Measurements from ENCODE around the gene RGS4.
A peak's percentile ranks its signal among the peaks of the same experiment; 100 is the strongest.

The RGS4 gene

GRCh38 chr1:163050496-163050895 lies 18.7 kb upstream of the RGS4 start:
- in situ Hi-C loops (cut with HindIII; ENCODE audit: low sequenced_read_pairs): no loop called here
- no peak for DNase-seq (ENCODE audit: low read depth, low spot score)
- no peak overlapping the region for H3K4me3 ChIP-seq (ENCODE audit: low read depth, low read length)
- TF ChIP-seq, protein P1, sequence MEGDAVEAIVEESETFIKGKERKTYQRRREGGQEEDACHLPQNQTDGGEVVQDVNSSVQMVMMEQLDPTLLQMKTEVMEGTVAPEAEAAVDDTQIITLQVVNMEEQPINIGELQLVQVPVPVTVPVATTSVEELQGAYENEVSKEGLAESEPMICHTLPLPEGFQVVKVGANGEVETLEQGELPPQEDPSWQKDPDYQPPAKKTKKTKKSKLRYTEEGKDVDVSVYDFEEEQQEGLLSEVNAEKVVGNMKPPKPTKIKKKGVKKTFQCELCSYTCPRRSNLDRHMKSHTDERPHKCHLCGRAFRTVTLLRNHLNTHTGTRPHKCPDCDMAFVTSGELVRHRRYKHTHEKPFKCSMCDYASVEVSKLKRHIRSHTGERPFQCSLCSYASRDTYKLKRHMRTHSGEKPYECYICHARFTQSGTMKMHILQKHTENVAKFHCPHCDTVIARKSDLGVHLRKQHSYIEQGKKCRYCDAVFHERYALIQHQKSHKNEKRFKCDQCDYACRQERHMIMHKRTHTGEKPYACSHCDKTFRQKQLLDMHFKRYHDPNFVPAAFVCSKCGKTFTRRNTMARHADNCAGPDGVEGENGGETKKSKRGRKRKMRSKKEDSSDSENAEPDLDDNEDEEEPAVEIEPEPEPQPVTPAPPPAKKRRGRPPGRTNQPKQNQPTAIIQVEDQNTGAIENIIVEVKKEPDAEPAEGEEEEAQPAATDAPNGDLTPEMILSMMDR (IDR thresholded peaks at IDR 0.05; ENCODE audit: low read depth, low read length): no peak

DNA sequence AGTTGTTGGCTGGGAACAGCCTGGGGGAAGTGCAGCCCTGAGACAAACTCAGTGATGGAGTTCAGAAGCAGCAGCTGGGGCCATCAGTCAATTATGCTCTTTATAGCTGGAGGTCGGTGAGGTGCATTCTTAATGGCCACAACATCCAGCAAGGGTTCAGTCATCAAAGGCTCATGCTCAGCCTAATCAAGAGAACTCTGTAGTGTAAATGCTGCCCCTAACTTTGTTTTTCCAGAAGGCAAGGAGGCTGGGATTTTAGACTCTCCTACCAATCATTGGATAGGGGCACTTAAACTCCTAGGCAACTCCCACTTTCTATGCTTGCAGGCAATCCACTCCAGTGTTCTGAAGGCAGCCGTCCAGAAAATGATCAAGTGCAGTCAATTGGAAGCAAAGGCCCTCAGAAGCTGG lies 15.0 kb upstream of the RGS4 start:
- TF ChIP-seq, protein P1 (IDR thresholded peaks at IDR 0.05; ENCODE audit: low read depth, low read length): no peak
- in situ Hi-C loops (cut with HindIII; ENCODE audit: low sequenced_read_pairs): no loop called here
- no peak overlapping the region for H3K4me3 ChIP-seq (ENCODE audit: low read depth, low read length)
- DNase-seq (ENCODE audit: low read depth, low spot score): no peak

- no peak overlapping the region for H3K4me3 ChIP-seq (ENCODE audit: low read depth, low read length)
- no peak for DNase-seq (ENCODE audit: low read depth, low spot score)
- in situ Hi-C loops (cut with HindIII; ENCODE audit: low sequenced_read_pairs): no loop called here
- TF ChIP-seq, protein P1 (IDR thresholded peaks at IDR 0.05; ENCODE audit: low read depth, low read length): no peak
Observed at GRCh38 chr1:163055005-163055404, 14.2 kb upstream of the RGS4 start.

GRCh38 chr1:163055531-163055930 lies 13.6 kb upstream of the RGS4 start:
- in situ Hi-C loops (cut with HindIII; ENCODE audit: low sequenced_read_pairs): no loop called here
- no peak overlapping the region for H3K4me3 ChIP-seq (ENCODE audit: low read depth, low read length)
- TF ChIP-seq, protein P1 (IDR thresholded peaks at IDR 0.05; ENCODE audit: low read depth, low read length): no peak
- DNase-seq (ENCODE audit: low read depth, low spot score): no peak

DNA sequence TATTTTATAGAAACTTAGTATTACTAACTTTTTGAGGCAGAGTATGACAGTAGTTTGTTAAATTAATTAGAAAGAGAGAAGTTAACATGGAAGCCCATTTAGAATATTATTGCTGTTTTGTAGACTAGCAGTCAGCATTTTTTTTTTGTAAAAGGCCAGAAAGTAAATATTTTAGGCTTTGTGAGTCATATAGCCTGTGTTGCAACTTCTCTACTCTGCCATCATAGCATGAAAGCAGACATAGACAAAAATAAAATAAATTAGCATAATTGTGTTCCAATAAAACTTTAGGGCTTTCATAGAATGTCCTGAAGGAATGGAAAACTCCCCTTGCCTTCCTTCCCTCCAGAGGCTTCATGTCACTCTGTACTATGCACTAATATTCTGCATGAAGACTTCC lies 12.3 kb upstream of the RGS4 start:
- H3K4me3 ChIP-seq (ENCODE audit: low read depth, low read length): no peak overlapping the region
- in situ Hi-C loops (cut with HindIII; ENCODE audit: low sequenced_read_pairs): no loop called here
- TF ChIP-seq, protein P1 (IDR thresholded peaks at IDR 0.05; ENCODE audit: low read depth, low read length): no peak
- DNase-seq (ENCODE audit: low read depth, low spot score): peak; percentile 53

DNA sequence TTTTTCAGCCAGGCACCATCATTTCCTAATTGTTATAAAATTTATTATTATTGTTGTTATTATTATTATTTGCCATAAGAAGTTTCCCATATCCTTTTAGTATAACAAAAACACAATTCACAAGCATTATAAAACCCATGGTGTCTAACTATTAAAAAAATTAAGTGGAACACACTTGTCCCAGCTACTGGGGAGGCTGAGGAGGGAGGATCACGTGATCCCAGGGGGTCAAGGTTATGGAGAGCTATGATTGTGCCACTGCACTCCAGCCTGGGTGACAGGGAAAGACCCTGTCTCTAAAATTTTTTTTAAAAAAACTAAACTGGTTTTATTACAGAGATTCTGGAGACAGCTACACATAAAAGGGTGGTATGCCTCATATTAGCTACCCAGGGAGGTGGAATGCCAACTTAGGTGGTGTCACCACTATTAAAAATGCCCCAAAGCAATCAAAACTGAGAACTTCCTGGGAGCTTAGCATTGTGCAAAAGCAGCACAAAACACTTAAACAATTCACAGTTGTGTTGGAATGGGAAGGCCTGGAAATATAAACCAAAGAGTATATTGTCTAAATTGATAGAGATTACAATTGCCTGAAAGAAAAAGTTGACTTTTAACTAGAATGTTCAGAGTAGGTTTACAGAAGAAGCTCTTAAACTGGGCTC lies 8.7 kb upstream of the RGS4 start:
- TF ChIP-seq, protein P1 (IDR thresholded peaks at IDR 0.05; ENCODE audit: low read depth, low read length): no peak
- in situ Hi-C loops (cut with HindIII; ENCODE audit: low sequenced_read_pairs): no loop called here
- DNase-seq (ENCODE audit: low read depth, low spot score): no peak
- no peak overlapping the region for H3K4me3 ChIP-seq (ENCODE audit: low read depth, low read length)
